ENCODE measurements around the gene COL6A3.

The COL6A3 gene

GRCh38 chr2:237438080-237438940 is 24.3 kb upstream of the COL6A3 start:
- no peak for DNase-seq

- no peak for DNase-seq
Measured at GRCh38 chr2:237437566-237437965, 23.6 kb upstream of the COL6A3 start.

- DNase-seq = no peak
Measured at GRCh38 chr2:237435844-237436587, 22.1 kb upstream of the COL6A3 start.

GRCh38 chr2:237434866-237435311 is 20.9 kb upstream of the COL6A3 start:
- peak in 2 of 4 experiments; percentile 55 to 63 for DNase-seq

GRCh38 chr2:237433920-237434676 is 20.1 kb upstream of the COL6A3 start:
- no peak for DNase-seq

DNA sequence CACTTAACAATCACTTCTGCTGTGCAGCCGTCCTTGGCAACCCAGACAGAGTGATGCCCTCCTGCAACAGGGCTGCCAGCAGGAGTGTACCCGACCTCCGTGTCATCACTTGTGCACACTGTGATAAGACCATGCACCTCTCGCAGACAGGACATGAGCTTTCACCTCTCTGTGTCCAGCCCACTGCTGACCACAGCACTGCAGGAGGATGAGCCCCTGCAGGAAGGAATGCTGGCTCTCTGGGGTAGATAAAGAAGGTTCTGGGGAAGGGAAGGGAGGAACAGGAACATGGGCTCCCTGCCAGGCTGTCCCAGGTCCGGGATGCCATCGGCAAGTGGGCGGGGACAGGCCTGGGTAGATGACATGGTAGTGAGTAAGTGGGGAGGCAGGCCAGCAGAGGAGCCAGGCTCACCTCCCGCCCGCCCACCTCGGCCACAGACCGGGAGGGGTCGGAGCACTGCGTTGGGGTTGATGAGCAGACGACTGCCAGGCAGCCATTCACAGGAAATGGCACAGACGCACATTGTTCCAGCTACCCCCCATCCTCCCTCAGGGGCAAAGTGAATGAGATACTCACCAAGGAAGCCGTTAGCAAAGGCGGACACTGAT is 18.6 kb upstream of the COL6A3 start:
- DNase-seq = peak in 3 of 4 experiments; percentile 33 to 65 (median 46)

- no peak for DNase-seq
Measured at GRCh38 chr2:237431837-237432236, 17.9 kb upstream of the COL6A3 start.

DNA sequence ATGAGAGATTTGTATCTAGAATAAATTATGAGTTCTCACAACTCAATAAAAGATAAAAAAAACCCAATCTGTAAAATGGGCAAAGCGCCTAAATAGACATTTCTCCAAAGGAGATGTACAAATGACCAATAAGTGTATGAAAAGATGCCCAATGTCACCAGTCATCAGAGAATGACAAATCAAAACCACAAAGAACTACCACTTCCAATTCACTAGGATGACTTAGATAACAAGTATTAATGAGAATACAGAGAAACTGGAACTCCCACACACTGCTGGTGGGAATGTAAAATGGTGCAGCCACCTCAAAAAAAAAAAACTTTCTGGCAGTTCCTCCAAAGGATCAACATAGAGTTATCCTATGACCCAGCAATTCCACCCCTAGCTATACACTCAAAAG is 17.4 kb upstream of the COL6A3 start:
- DNase-seq = no peak

DNA sequence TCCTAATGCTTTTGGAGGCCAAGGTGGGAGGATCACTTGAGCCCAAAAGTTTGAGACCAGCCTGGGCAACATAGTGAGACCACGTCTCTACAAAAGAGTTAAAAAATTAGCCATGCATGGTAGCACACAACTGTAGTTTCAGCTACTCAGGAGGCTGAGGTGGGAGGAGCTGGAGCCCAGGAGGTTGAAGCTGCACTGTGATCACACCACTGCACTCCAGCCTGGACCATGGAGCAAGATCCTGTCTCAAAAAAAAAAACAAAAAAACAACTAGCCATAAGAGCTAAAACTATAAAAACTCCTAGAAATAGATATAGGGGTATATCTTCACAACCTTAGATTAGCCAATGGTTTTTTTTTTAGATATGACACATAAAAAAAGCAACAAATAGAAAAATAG is 16.9 kb upstream of the COL6A3 start:
- no peak for DNase-seq

DNA sequence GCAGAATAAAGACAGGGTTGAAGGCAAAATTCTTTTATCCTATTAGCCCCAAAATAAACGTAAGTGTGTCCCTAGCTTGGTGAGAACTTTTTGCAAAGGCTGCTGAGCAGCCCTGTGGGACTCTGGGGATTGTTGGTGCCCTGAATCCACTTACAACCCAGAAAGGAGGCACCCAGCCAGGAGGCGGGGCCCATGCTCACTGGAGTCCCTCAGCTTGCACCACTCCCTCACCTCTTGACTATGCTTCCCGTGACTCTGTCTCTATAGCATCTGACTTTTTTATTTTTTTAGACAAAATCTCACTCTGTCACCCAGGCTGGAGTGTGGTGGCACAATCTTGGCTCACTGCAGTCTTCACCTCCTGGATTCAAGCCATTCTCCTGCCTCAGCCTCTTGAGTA is 15.8 kb upstream of the COL6A3 start:
- no peak for DNase-seq

- DNase-seq = peak in 1 of 4 experiments; percentile 36
Measured at GRCh38 chr2:237427769-237428506, 14.0 kb upstream of the COL6A3 start.

GRCh38 chr2:237426517-237426916 is 12.6 kb upstream of the COL6A3 start:
- DNase-seq = no peak

GRCh38 chr2:237425320-237425719 is 11.4 kb upstream of the COL6A3 start:
- DNase-seq = no peak

DNA sequence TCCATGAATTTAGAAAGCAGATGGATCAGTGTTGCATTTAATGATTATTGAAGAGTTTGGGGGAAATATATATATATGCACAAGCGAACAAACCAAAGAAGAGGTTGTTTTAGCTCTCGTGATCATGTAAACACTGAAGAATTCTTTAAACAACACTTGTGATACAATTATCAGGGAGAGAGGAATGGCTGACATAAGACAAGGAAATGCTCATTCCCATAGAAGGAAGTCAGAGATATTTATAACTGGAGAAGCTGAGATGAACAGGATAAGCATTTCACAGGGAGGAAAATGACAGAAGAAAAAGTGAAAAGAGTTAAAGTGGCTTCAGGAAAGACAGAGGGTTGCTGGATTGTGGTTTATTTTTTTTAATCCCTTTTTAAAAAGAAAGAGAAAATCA is 10.6 kb upstream of the COL6A3 start:
- no peak for DNase-seq

DNA sequence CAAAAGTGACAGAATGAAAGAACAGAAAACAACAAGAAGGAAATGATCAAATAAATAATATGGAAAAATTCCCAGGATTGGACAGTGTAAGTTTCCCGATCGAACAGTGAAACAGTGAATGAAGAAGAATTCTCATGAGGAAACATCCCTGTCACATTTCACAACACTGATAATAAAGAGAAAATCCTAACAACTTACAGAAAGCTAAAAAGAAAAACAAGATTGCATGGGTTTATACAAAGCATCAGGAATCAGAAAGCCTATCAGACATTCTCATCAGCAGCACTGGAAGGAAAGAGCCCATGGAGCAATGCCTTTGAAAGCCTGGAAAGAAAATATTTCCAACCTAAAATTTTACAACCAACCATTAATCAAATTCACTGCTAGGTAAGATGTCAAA is 9.9 kb upstream of the COL6A3 start:
- no peak for DNase-seq

- no peak for DNase-seq
Measured at GRCh38 chr2:237422309-237422708, 8.3 kb upstream of the COL6A3 start.

DNA sequence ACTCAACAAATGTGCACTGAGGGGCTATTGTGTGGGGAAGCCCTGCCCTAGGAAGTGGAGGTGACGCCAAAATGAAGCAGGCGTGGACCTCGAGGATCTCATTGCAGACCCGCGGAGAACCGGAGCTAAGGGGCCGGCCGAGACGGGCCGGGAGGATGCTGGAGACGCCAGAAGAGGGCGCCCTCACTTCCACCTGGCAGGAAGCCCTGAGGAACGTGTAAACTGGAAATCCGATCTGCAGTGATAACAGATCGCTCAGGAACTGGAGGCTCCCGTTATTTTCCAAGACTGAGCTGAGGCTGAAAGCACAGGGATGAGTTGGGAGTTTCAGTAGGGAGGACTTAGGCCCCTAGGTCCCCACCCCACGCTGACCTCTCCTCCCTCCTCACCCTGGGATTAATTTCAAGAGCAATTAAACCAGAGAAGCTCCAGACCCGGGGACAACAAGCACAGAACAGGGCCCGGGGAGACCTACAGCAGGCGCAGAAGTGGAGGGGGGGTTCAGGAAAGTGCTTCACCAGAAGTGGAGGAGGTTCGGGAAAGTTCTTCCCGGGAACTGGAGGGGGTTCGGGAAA is 7.7 kb upstream of the COL6A3 start:
- DNase-seq = peak; percentile 45 to 75 (median 71)

GRCh38 chr2:237418300-237418699 is 4.3 kb upstream of the COL6A3 start:
- no peak for DNase-seq

DNA sequence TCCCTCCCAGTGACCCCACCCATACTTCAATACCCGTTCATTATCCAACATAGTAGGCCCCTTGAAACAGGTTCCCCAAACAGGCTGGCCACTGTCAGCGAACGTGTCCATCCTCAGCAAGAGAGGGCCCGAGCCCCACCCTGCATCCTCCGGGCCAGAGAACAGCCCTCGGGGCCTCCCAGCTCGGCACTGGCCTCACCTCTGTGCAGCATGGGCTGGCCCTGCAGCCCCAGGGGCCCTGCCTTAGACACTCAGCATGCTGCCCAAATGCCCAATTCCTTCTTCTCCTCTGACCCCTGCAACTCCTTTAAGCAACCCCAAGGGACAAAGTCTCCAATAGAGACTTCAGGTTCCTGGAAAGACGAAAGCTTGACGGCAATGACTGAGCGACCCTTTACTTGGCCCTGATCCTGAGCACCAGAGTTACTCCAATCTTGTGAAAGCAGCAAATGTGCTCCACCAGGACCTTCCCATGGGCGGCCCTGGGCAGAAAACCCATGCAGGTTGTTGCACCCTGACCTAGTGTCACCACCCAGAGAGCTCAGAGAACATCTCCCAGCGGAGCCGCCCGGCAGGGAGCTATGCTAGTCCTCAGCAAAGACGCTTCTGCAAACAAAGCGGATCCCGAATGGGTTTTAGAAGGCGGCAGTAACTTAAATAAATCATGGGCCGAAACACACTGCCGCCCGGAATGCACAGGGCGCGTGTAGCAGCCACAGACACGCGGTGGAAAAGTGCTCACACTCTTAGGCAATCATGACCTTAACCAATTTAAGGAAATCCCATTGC is 782 bp downstream of the COL6A3 start:
- DNase-seq = no peak

- DNase-seq = no peak
Measured at GRCh38 chr2:237412646-237412987, 1.3 kb downstream of the COL6A3 start.

All from activated naive CD4-positive, alpha-beta T cell (primary cell).